ENCODE results near the gene CCDC39. TPM values are rescaled to one million over a fixed set of nuclear protein-coding genes. Genes with fewer than 3 reads are reported as not detected.
"Not testable (repeated sequence)": the region's sequence is repeated elsewhere in the genome, so short reads cannot be mapped to it uniquely, and the experiment has no call there.

CCDC39 gene
- total RNA-seq, 1 donor from 2014 or later = not detected

- H3K9me3 Mint-ChIP-seq = no peaks in the 10 kb centered on the region
- H3K4me3 Mint-ChIP-seq = no peak overlapping the region
- no peaks in the 10 kb centered on the region for H3K4me1 Mint-ChIP-seq
- intact Hi-C loops (cut with micrococcal nuclease) = no loop called here
- H3K36me3 Mint-ChIP-seq (ENCODE audit: low read depth) = no peaks in the 10 kb centered on the region
- peaks cover 5% of the 10 kb centered on the region for H3K27me3 Mint-ChIP-seq
- no peak overlapping the region for H3K27ac Mint-ChIP-seq
- no peak for DNase-seq
Measured at GRCh38 chr3:180661444-180661843, 17.8 kb downstream of the CCDC39 start.

- H3K36me3 Mint-ChIP-seq (ENCODE audit: low read depth) = no peaks in the 10 kb centered on the region
- intact Hi-C loops (cut with micrococcal nuclease) = no loop called here
- H3K4me3 Mint-ChIP-seq = no peak overlapping the region
- H3K4me1 Mint-ChIP-seq = no peaks in the 10 kb centered on the region
- H3K27ac Mint-ChIP-seq = no peak overlapping the region
- DNase-seq = no peak
- H3K9me3 Mint-ChIP-seq = no peaks in the 10 kb centered on the region
- H3K27me3 Mint-ChIP-seq = peaks cover 17% of the 10 kb centered on the region
Measured at GRCh38 chr3:180657094-180657493, 22.2 kb downstream of the CCDC39 start.

- no peak for DNase-seq
- H3K27ac Mint-ChIP-seq = no peak overlapping the region
- no peaks in the 10 kb centered on the region for H3K9me3 Mint-ChIP-seq
- no peaks in the 10 kb centered on the region for H3K4me1 Mint-ChIP-seq
- intact Hi-C loops (cut with micrococcal nuclease) = no loop called here
- H3K27me3 Mint-ChIP-seq = peaks cover 17% of the 10 kb centered on the region
- H3K4me3 Mint-ChIP-seq = no peak overlapping the region
- H3K36me3 Mint-ChIP-seq (ENCODE audit: low read depth) = no peaks in the 10 kb centered on the region
Measured at GRCh38 chr3:180656406-180656805, 22.9 kb downstream of the CCDC39 start.

GRCh38 chr3:180646187-180646790, 33.0 kb downstream of the CCDC39 start:
- H3K9me3 Mint-ChIP-seq = no peaks in the 10 kb centered on the region
- peaks cover 20% of the 10 kb centered on the region for H3K27me3 Mint-ChIP-seq
- H3K4me1 Mint-ChIP-seq = no peaks in the 10 kb centered on the region
- no peak for DNase-seq
- no peak overlapping the region for H3K27ac Mint-ChIP-seq
- intact Hi-C loops (cut with micrococcal nuclease) = no loop called here
- no peak overlapping the region for H3K4me3 Mint-ChIP-seq
- H3K36me3 Mint-ChIP-seq (ENCODE audit: low read depth) = no peaks in the 10 kb centered on the region

GRCh38 chr3:180640987-180641386, 38.3 kb downstream of the CCDC39 start:
- Mint-ChIP-seq H3K9me3 (no peaks in the 10 kb centered on the region), H3K4me1 (no peaks in the 10 kb centered on the region), H3K27me3 (peaks cover 18% of the 10 kb centered on the region), H3K27ac (no peak overlapping the region), H3K36me3 (ENCODE audit: low read depth) (no peaks in the 10 kb centered on the region), H3K4me3 (no peak overlapping the region)
- no peak for DNase-seq
- intact Hi-C loops (cut with micrococcal nuclease) = no loop called here

GRCh38 chr3:180633722-180634121, 45.6 kb downstream of the CCDC39 start:
- intact Hi-C loops (cut with micrococcal nuclease) = loop anchor here (5.0 to 10.0 kb wide), 2 partner anchors 49 to 281 kb away; partner anchors contain the start of gene FXR1
- peaks cover 2% of the 10 kb centered on the region for H3K4me1 Mint-ChIP-seq
- no peak overlapping the region for H3K27ac Mint-ChIP-seq
- H3K9me3 Mint-ChIP-seq = no peaks in the 10 kb centered on the region
- H3K36me3 Mint-ChIP-seq (ENCODE audit: low read depth) = no peaks in the 10 kb centered on the region
- DNase-seq = no peak
- H3K4me3 Mint-ChIP-seq = no peak overlapping the region
- H3K27me3 Mint-ChIP-seq = peaks cover 10% of the 10 kb centered on the region

GRCh38 chr3:180631317-180631716, 48.0 kb downstream of the CCDC39 start:
- peaks cover 5% of the 10 kb centered on the region for H3K4me1 Mint-ChIP-seq
- no peaks in the 10 kb centered on the region for H3K9me3 Mint-ChIP-seq
- no peak overlapping the region for H3K27ac Mint-ChIP-seq
- peaks cover 5% of the 10 kb centered on the region for H3K36me3 Mint-ChIP-seq (ENCODE audit: low read depth)
- peaks cover 7% of the 10 kb centered on the region for H3K27me3 Mint-ChIP-seq
- no peak overlapping the region for H3K4me3 Mint-ChIP-seq
- DNase-seq = no peak
- intact Hi-C loops (cut with micrococcal nuclease) = loop anchor here (5.0 to 10.0 kb wide), 2 partner anchors 51 to 283 kb away; partner anchors contain the start of gene FXR1

GRCh38 chr3:180630371-180630770, 48.9 kb downstream of the CCDC39 start:
- H3K4me3 Mint-ChIP-seq = no peak overlapping the region
- peaks cover 11% of the 10 kb centered on the region for H3K4me1 Mint-ChIP-seq
- H3K27me3 Mint-ChIP-seq = peaks cover 6% of the 10 kb centered on the region
- peaks cover 14% of the 10 kb centered on the region for H3K36me3 Mint-ChIP-seq (ENCODE audit: low read depth)
- no peak for DNase-seq
- no peak overlapping the region for H3K27ac Mint-ChIP-seq
- H3K9me3 Mint-ChIP-seq = no peaks in the 10 kb centered on the region
- intact Hi-C loops (cut with micrococcal nuclease) = loop anchor here (1.0 to 10.0 kb wide), 3 partner anchors 28 to 284 kb away; partner anchors contain the start of genes FXR1 and TTC14

GRCh38 chr3:180626844-180627243, 52.4 kb downstream of the CCDC39 start:
- Mint-ChIP-seq H3K36me3 (ENCODE audit: low read depth) (peaks cover 47% of the 10 kb centered on the region), H3K4me3 (no peak overlapping the region), H3K4me1 (peaks cover 25% of the 10 kb centered on the region), H3K27ac (peak overlapping the region; percentile 5), H3K9me3 (peaks cover 14% of the 10 kb centered on the region), H3K27me3 (no peaks in the 10 kb centered on the region)
- intact Hi-C loops (cut with micrococcal nuclease) = no loop called here
- no peak for DNase-seq

- peak overlapping the region; percentile 41 for H3K4me3 Mint-ChIP-seq
- H3K4me1 Mint-ChIP-seq = peaks cover 23% of the 10 kb centered on the region
- peaks cover 14% of the 10 kb centered on the region for H3K9me3 Mint-ChIP-seq
- peaks cover 58% of the 10 kb centered on the region for H3K36me3 Mint-ChIP-seq (ENCODE audit: low read depth)
- H3K27ac Mint-ChIP-seq = peak overlapping the region; percentile 81
- intact Hi-C loops (cut with micrococcal nuclease) = loop anchor here (1.0 kb wide), 1 partner anchor 22 kb away; the partner anchor contains the start of gene TTC14
- DNase-seq = no peak
- H3K27me3 Mint-ChIP-seq = no peaks in the 10 kb centered on the region
Measured at GRCh38 chr3:180624714-180625113, 54.6 kb downstream of the CCDC39 start.

GRCh38 chr3:180619723-180620122, 59.6 kb downstream of the CCDC39 start:
- H3K27me3 Mint-ChIP-seq = no peaks in the 10 kb centered on the region
- H3K36me3 Mint-ChIP-seq (ENCODE audit: low read depth) = peaks cover 55% of the 10 kb centered on the region
- DNase-seq = no peak
- H3K27ac Mint-ChIP-seq = no peak overlapping the region
- intact Hi-C loops (cut with micrococcal nuclease) = no loop called here
- H3K4me3 Mint-ChIP-seq = no peak overlapping the region
- peaks cover 14% of the 10 kb centered on the region for H3K9me3 Mint-ChIP-seq
- H3K4me1 Mint-ChIP-seq = peaks cover 8% of the 10 kb centered on the region

- peaks cover 14% of the 10 kb centered on the region for H3K9me3 Mint-ChIP-seq
- H3K27ac Mint-ChIP-seq; DNase-seq; H3K4me1 Mint-ChIP-seq; intact Hi-C loops (cut with micrococcal nuclease); H3K4me3 Mint-ChIP-seq; H3K27me3 Mint-ChIP-seq: not testable (repeated sequence)
- H3K36me3 Mint-ChIP-seq (ENCODE audit: low read depth) = peaks cover 46% of the 10 kb centered on the region
Measured at GRCh38 chr3:180618563-180618962, 60.7 kb downstream of the CCDC39 start.

- no peak overlapping the region for H3K4me3 Mint-ChIP-seq
- no peak for DNase-seq
- H3K36me3 Mint-ChIP-seq (ENCODE audit: low read depth) = peaks cover 46% of the 10 kb centered on the region
- no peak overlapping the region for H3K27ac Mint-ChIP-seq
- H3K9me3 Mint-ChIP-seq = peaks cover 2% of the 10 kb centered on the region
- no peaks in the 10 kb centered on the region for H3K27me3 Mint-ChIP-seq
- H3K4me1 Mint-ChIP-seq = no peaks in the 10 kb centered on the region
- intact Hi-C loops (cut with micrococcal nuclease) = no loop called here
Measured at GRCh38 chr3:180617049-180617448, 62.2 kb downstream of the CCDC39 start.

- Mint-ChIP-seq H3K4me1 (no peaks in the 10 kb centered on the region), H3K27me3 (no peaks in the 10 kb centered on the region), H3K4me3 (no peak overlapping the region), H3K27ac (no peak overlapping the region), H3K9me3 (no peaks in the 10 kb centered on the region), H3K36me3 (ENCODE audit: low read depth) (peaks cover 45% of the 10 kb centered on the region)
- DNase-seq = no peak
- intact Hi-C loops (cut with micrococcal nuclease) = no loop called here
Measured at GRCh38 chr3:180615954-180616353, 63.3 kb downstream of the CCDC39 start.

- Mint-ChIP-seq H3K4me3 (no peak overlapping the region), H3K27me3 (no peaks in the 10 kb centered on the region), H3K36me3 (ENCODE audit: low read depth) (peaks cover 55% of the 10 kb centered on the region), H3K9me3 (no peaks in the 10 kb centered on the region), H3K27ac (no peak overlapping the region), H3K4me1 (no peaks in the 10 kb centered on the region)
- no peak for DNase-seq
- intact Hi-C loops (cut with micrococcal nuclease) = no loop called here
Measured at GRCh38 chr3:180612364-180612763, 66.9 kb downstream of the CCDC39 start.

Data from activated CD4-positive, alpha-beta T cell treated with anti-CD3 and anti-CD28 coated beads, Interleukin-2, amount 10 ng/mL, durations not matched to agents 24 days and 14 days (primary cell).